ENCODE measurements around the gene TRAF3.
"Not testable (repeated sequence)": the region's sequence is repeated elsewhere in the genome, so short reads cannot be mapped to it uniquely, and the experiment has no call there.

The TRAF3 gene

GRCh38 chr14:102892651-102893050, 115.4 kb downstream of the TRAF3 start:
- no peak overlapping the region for H3K4me3 ChIP-seq (ENCODE audit: low read depth, low read length)
- TF ChIP-seq CTCF (IDR thresholded peaks at IDR 0.05; ENCODE audit: control insufficient read depth, extremely low read depth, insufficient read depth): no peak
- no peak for DNase-seq (ENCODE audit: low read depth)

GRCh38 chr14:102893452-102893851, 116.2 kb downstream of the TRAF3 start:
- no peak for DNase-seq (ENCODE audit: low read depth)
- H3K4me3 ChIP-seq (ENCODE audit: low read depth, low read length): no peak overlapping the region
- no peak for TF ChIP-seq CTCF (IDR thresholded peaks at IDR 0.05; ENCODE audit: control insufficient read depth, extremely low read depth, insufficient read depth)

GRCh38 chr14:102896735-102897134, 119.5 kb downstream of the TRAF3 start:
- H3K4me3 ChIP-seq (ENCODE audit: low read depth, low read length): not testable (repeated sequence)

GRCh38 chr14:102897299-102898027, 120.2 kb downstream of the TRAF3 start:
- H3K4me3 ChIP-seq (ENCODE audit: low read depth, low read length): no peak overlapping the region
- no peak for TF ChIP-seq CTCF (IDR thresholded peaks at IDR 0.05; ENCODE audit: control insufficient read depth, extremely low read depth, insufficient read depth)
- DNase-seq (ENCODE audit: low read depth): no peak

More at GRCh38 chr14:102896735-102897134, 119.5 kb downstream of the TRAF3 start:
- not testable (repeated sequence) for DNase-seq (ENCODE audit: low read depth)

GRCh38 chr14:102898298-102898697, 121.0 kb downstream of the TRAF3 start:
- no peak overlapping the region for H3K4me3 ChIP-seq (ENCODE audit: low read depth, low read length)
- no peak for TF ChIP-seq CTCF (IDR thresholded peaks at IDR 0.05; ENCODE audit: control insufficient read depth, extremely low read depth, insufficient read depth)
- DNase-seq (ENCODE audit: low read depth): no peak

- no peak for TF ChIP-seq CTCF (IDR thresholded peaks at IDR 0.05; ENCODE audit: control insufficient read depth, extremely low read depth, insufficient read depth)
- DNase-seq (ENCODE audit: low read depth): no peak
- no peak overlapping the region for H3K4me3 ChIP-seq (ENCODE audit: low read depth, low read length)
Observed at GRCh38 chr14:102898776-102899515, 121.7 kb downstream of the TRAF3 start.

GRCh38 chr14:102899516-102899900, 122.3 kb downstream of the TRAF3 start:
- TF ChIP-seq CTCF (IDR thresholded peaks at IDR 0.05; ENCODE audit: control insufficient read depth, extremely low read depth, insufficient read depth): no peak
- no peak for DNase-seq (ENCODE audit: low read depth)
- H3K4me3 ChIP-seq (ENCODE audit: low read depth, low read length): no peak overlapping the region
